ENCODE measurements around the gene UBE2D2. TPM values are rescaled to one million over a fixed set of nuclear protein-coding genes. Genes with fewer than 3 reads are reported as not detected.
A peak's percentile ranks its signal among the peaks of the same experiment; 100 is the strongest.

Gene UBE2D2
- total RNA-seq, 1 donor from 2014 or later: 110 TPM

DNA sequence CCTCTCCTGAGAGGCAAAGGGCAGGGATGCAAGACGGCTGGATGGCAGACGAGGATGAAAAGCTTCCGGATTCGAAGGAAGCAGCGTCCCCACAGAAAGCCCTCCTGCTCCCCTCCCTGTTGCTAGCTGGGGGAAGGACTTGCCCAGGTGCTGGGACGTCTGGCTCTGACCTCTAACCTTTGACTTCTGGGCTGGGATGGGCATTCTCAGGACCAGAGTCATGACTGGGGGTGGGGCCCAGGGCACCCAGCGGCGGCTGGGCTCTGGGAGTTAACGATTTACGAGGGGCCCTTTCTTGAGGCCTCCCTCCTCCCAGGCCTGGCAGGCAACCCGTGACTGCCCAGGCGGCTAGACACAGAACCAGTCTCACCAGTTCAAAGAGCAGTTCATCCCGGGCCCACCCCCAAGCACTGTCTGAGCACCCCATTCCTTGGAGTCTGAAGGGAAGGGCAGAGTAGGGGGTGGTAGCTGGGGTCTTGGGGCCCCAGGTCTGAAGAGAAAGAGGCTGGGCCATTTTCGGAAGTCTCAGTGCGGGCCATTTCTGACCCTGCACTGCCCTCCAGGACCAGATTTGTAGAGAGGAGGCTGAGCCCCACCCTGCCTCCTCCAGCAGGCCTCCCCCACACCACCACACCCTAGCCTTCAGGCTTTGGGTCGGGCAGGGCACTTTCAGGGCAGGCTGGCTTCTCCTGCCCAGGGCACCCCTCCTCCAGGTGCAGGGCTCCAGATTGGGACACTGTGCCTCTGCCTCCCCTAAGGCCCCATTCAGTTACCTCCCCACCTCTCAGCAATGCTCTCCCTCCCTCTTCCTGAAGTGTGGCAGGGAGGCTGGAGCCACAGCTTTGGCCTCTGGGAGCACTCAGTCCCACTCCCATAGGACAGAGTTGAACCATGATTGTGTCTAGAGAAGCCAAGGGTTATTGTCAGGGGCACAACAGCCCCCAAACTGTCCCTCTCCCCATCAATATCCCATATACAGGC lies 82.0 kb downstream of the UBE2D2 start:
- H3K27ac ChIP-seq (replicated peaks): no peak overlapping the region
- DNase-seq: no peak
- H3K36me3 ChIP-seq: no peaks in the 10 kb centered on the region
- TF ChIP-seq CTCF (IDR thresholded peaks at IDR 0.05; ENCODE audit: borderline replicate concordance): no peak
- no peaks in the 10 kb centered on the region for H3K27me3 ChIP-seq (ENCODE audit: low read depth)
- peaks cover 47% of the 10 kb centered on the region for H3K4me1 ChIP-seq
- intact Hi-C loops (cut with micrococcal nuclease): no loop called here
- H3K4me3 ChIP-seq: no peak overlapping the region
- H3K9me3 ChIP-seq (replicated peaks): no peaks in the 10 kb centered on the region

GRCh38 chr5:139644001-139644456 lies 82.9 kb downstream of the UBE2D2 start:
- Histone ChIP-seq H3K27me3 (ENCODE audit: low read depth) (no peaks in the 10 kb centered on the region), H3K4me1 (peaks cover 47% of the 10 kb centered on the region), H3K9me3 (replicated peaks) (no peaks in the 10 kb centered on the region), H3K36me3 (no peaks in the 10 kb centered on the region), H3K4me3 (no peak overlapping the region), H3K27ac (replicated peaks) (no peak overlapping the region)
- peak; percentile 10 for DNase-seq
- TF ChIP-seq CTCF (IDR thresholded peaks at IDR 0.05; ENCODE audit: borderline replicate concordance): no peak
- intact Hi-C loops (cut with micrococcal nuclease): no loop called here

DNA sequence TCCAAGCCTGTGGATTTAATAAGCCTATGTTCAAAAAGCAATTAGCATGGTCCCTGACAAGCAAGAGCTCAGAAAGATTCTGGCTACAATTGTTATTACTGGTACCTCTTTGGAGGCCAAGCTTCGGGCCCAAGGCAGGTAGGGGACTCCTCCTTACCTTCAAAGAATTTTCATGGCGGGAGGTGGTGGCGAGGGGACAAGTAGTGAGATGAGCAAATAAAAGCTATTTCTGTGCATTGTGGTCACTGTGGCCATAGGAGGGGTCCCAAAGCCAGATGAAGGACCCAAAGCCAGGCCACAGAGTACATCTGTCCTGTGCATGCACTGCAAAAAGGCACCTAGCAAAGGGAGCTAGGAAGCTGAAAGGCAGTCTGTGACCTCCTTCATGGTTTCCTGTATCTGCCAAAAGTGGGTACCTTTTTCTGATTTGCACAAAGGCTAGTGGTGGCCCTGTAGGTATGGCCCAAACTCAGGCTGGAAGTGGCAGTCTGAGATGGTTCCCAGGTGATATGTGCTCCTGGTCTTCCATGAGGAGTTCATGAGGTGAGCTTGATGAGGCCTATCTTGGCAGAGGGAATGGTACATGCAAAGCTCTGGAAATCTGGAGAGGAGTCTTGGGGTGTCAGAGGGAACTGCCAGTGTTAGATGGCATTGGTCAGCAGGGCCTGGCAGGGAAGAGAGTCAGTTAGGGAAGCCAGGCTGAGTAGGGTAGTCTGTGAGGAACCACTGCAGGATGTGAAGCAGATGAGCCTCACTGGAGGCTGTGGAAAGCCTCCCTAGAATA lies 83.7 kb downstream of the UBE2D2 start:
- peaks cover 47% of the 10 kb centered on the region for H3K4me1 ChIP-seq

DNA sequence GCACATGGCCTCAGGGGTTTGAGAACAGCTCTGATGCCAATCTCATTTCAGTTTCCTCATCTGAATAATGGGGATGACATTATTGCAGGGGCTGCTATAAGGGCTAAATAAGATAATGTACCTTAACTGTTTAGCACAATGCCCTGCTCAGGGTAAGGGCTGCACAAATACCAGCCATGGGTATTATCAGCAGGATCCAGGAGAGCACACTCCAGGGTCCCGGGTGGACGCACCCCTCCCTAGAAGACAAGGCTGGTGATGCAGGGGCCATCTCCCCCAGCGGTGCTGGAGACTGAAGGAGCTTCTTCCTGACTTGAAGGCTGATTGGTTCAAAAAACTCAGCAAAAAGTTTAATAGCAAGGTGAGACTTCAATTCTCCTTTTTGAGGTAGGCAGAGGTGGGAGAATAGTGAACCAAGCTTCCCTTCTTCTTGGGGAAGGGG lies 84.3 kb downstream of the UBE2D2 start:
- peaks cover 48% of the 10 kb centered on the region for H3K4me1 ChIP-seq
- no peak overlapping the region for H3K27ac ChIP-seq (replicated peaks)
- H3K36me3 ChIP-seq: no peaks in the 10 kb centered on the region
- H3K4me3 ChIP-seq: no peak overlapping the region
- no peak for TF ChIP-seq CTCF (IDR thresholded peaks at IDR 0.05; ENCODE audit: borderline replicate concordance)
- no peak for DNase-seq
- intact Hi-C loops (cut with micrococcal nuclease): no loop called here
- H3K27me3 ChIP-seq (ENCODE audit: low read depth): no peaks in the 10 kb centered on the region
- no peaks in the 10 kb centered on the region for H3K9me3 ChIP-seq (replicated peaks)

More for the DNA sequence above, 83.7 kb downstream of the UBE2D2 start:
- no peaks in the 10 kb centered on the region for H3K27me3 ChIP-seq (ENCODE audit: low read depth)
- no peak overlapping the region for H3K4me3 ChIP-seq
- no peaks in the 10 kb centered on the region for H3K9me3 ChIP-seq (replicated peaks)
- no peak overlapping the region for H3K27ac ChIP-seq (replicated peaks)
- no peak for DNase-seq
- TF ChIP-seq CTCF (IDR thresholded peaks at IDR 0.05; ENCODE audit: borderline replicate concordance): no peak
- intact Hi-C loops (cut with micrococcal nuclease): no loop called here
- H3K36me3 ChIP-seq: no peaks in the 10 kb centered on the region

DNA sequence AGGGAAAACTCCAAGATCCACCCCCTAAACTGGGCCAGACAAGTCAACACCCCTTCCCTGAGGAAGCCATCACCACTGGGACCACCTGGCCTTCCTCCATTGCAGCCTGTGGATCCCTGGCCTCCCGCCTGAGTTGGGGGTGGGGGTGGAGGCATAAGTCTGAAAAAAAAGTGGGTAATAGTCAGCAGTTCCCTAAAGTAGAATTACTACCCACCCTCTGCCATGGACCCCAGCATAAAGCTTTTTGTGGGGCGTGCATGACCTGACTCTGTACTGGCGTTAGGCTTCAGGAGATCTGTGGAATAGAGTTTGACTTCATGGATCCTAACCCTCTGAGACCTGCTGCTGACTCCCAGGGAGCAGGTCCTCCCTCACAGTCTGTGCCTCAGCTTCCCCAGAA lies 85.0 kb downstream of the UBE2D2 start:
- Histone ChIP-seq H3K27me3 (ENCODE audit: low read depth) (no peaks in the 10 kb centered on the region), H3K36me3 (no peaks in the 10 kb centered on the region), H3K4me1 (peaks cover 54% of the 10 kb centered on the region), H3K9me3 (replicated peaks) (no peaks in the 10 kb centered on the region), H3K27ac (replicated peaks) (no peak overlapping the region), H3K4me3 (no peak overlapping the region)
- intact Hi-C loops (cut with micrococcal nuclease): no loop called here
- DNase-seq: peak; percentile 9
- no peak for TF ChIP-seq CTCF (IDR thresholded peaks at IDR 0.05; ENCODE audit: borderline replicate concordance)

All from left ventricle myocardium inferior (tissue), 1 donor.